Activated naive CD8-positive, alpha-beta T cell treated with anti-CD3 and anti-CD28 coated beads, Interleukin-2, amount 10 ng/mL, durations not matched to agents 7 days and 5 days (primary cell): ENCODE data around the gene CTNND2. TPM values are rescaled to one million over a fixed set of nuclear protein-coding genes. Genes with fewer than 3 reads are reported as not detected.

Experiments used
- ATAC-seq: fragments of 150-1000 bp; cut with Tn5 transposase; one replicate; pipeline ENCODE4 v1.10.0; 2021; ENCODE audit warnings: low read depth, moderate library complexity
- POLR2A ChIA-PET: fragments of 350-600 bp; sonication (Branson Sonifier 250); formaldehyde crosslinking; loops from one replicate; lab custom pipeline; 2021; ENCODE audit warnings: antibody characterized with exemption; lab: Charles Lee
- DNase-seq: peaks from one replicate; pipeline ENCODE4 v3.0.0; 2021
- H3K27ac Mint-ChIP-seq: one replicate; pipeline ENCODE4 v1.8.0; 2022; ENCODE audit warnings: mild to moderate bottlenecking, mixed read lengths
- H3K27me3 Mint-ChIP-seq: one replicate; pipeline ENCODE4 v1.8.0; 2022; ENCODE audit warnings: mild to moderate bottlenecking, moderate library complexity, mixed read lengths
- H3K36me3 Mint-ChIP-seq: one replicate; pipeline ENCODE4 v1.8.0; 2021; ENCODE audit warnings: mild to moderate bottlenecking, mixed read lengths
- H3K4me1 Mint-ChIP-seq: one replicate; pipeline ENCODE4 v1.8.0; 2021; ENCODE audit warnings: mixed read lengths
- H3K4me3 Mint-ChIP-seq: one replicate; pipeline ENCODE4 v1.8.0; 2022; ENCODE audit warnings: mild to moderate bottlenecking, moderate library complexity, mixed read lengths
- H3K9me3 Mint-ChIP-seq: one replicate; pipeline ENCODE4 v1.8.0; 2021; ENCODE audit warnings: mixed read lengths
- total RNA-seq, 2 experiments: library from RNA; stranded (reverse); gene quantifications; one replicate each; pipeline ENCODE4 v1.2.3, GENCODE V29; 2021

CTNND2 gene
- total RNA-seq, 2 experiments from 2014 or later, result not detected

GRCh38 chr5:11174591-11174990 is 729.7 kb downstream of the CTNND2 start:
- Mint-ChIP-seq H3K9me3 (no peaks in the 10 kb centered on the region), H3K27me3 (peaks cover 4% of the 10 kb centered on the region), H3K27ac (no peak overlapping the region), H3K36me3 (no peaks in the 10 kb centered on the region), H3K4me3 (no peak overlapping the region), H3K4me1 (peaks cover 6% of the 10 kb centered on the region)
- POLR2A ChIA-PET, result no interaction called here
- ATAC-seq (no peak), DNase-seq (no peak)

- peaks cover 4% of the 10 kb centered on the region for H3K27me3 Mint-ChIP-seq
- no peak overlapping the region for H3K4me3 Mint-ChIP-seq
- POLR2A ChIA-PET, result no interaction called here
- H3K4me1 Mint-ChIP-seq, result peaks cover 6% of the 10 kb centered on the region
- H3K36me3 Mint-ChIP-seq, result no peaks in the 10 kb centered on the region
- H3K27ac Mint-ChIP-seq, result no peak overlapping the region
- H3K9me3 Mint-ChIP-seq, result no peaks in the 10 kb centered on the region
- ATAC-seq (no peak), DNase-seq (no peak)
Measured at GRCh38 chr5:11172484-11172883, 731.8 kb downstream of the CTNND2 start.

GRCh38 chr5:11171236-11171635 is 733.0 kb downstream of the CTNND2 start:
- DNase-seq, result no peak
- no peak overlapping the region for H3K4me3 Mint-ChIP-seq
- H3K9me3 Mint-ChIP-seq, result no peaks in the 10 kb centered on the region
- POLR2A ChIA-PET, result no interaction called here
- peaks cover 4% of the 10 kb centered on the region for H3K27me3 Mint-ChIP-seq
- H3K27ac Mint-ChIP-seq, result no peak overlapping the region
- ATAC-seq, result no peak
- no peaks in the 10 kb centered on the region for H3K36me3 Mint-ChIP-seq
- peaks cover 6% of the 10 kb centered on the region for H3K4me1 Mint-ChIP-seq

- peaks cover 7% of the 10 kb centered on the region for H3K27me3 Mint-ChIP-seq
- POLR2A ChIA-PET, result no interaction called here
- ATAC-seq, result no peak
- H3K27ac Mint-ChIP-seq, result no peak overlapping the region
- no peaks in the 10 kb centered on the region for H3K4me1 Mint-ChIP-seq
- no peaks in the 10 kb centered on the region for H3K36me3 Mint-ChIP-seq
- no peak overlapping the region for H3K4me3 Mint-ChIP-seq
- DNase-seq, result no peak
- no peaks in the 10 kb centered on the region for H3K9me3 Mint-ChIP-seq
Measured at GRCh38 chr5:11166923-11167322, 737.3 kb downstream of the CTNND2 start.

- H3K4me3 Mint-ChIP-seq, result no peak overlapping the region
- H3K36me3 Mint-ChIP-seq, result no peaks in the 10 kb centered on the region
- no peaks in the 10 kb centered on the region for H3K4me1 Mint-ChIP-seq
- H3K9me3 Mint-ChIP-seq, result no peaks in the 10 kb centered on the region
- peaks cover 3% of the 10 kb centered on the region for H3K27me3 Mint-ChIP-seq
- POLR2A ChIA-PET, result no interaction called here
- H3K27ac Mint-ChIP-seq, result no peak overlapping the region
- no peak for ATAC-seq
- no peak for DNase-seq
Measured at GRCh38 chr5:11164531-11165294, 739.5 kb downstream of the CTNND2 start.

- Mint-ChIP-seq H3K27me3 (peaks cover 2% of the 10 kb centered on the region), H3K36me3 (no peaks in the 10 kb centered on the region), H3K27ac (no peak overlapping the region), H3K4me3 (no peak overlapping the region), H3K4me1 (peaks cover 5% of the 10 kb centered on the region), H3K9me3 (no peaks in the 10 kb centered on the region)
- POLR2A ChIA-PET, result no interaction called here
- ATAC-seq, result no peak
- DNase-seq, result no peak
Measured at GRCh38 chr5:11157132-11157531, 747.1 kb downstream of the CTNND2 start.

- Mint-ChIP-seq H3K27ac (no peak overlapping the region), H3K4me3 (no peak overlapping the region), H3K9me3 (no peaks in the 10 kb centered on the region), H3K36me3 (no peaks in the 10 kb centered on the region), H3K4me1 (peaks cover 5% of the 10 kb centered on the region), H3K27me3 (peaks cover 2% of the 10 kb centered on the region)
- ATAC-seq (no peak), DNase-seq (no peak)
- POLR2A ChIA-PET, result no interaction called here
Measured at GRCh38 chr5:11153670-11154382, 750.4 kb downstream of the CTNND2 start.

GRCh38 chr5:11152368-11152767 is 751.9 kb downstream of the CTNND2 start:
- POLR2A ChIA-PET, result no interaction called here
- H3K4me1 Mint-ChIP-seq, result peaks cover 5% of the 10 kb centered on the region
- no peak overlapping the region for H3K27ac Mint-ChIP-seq
- no peak overlapping the region for H3K4me3 Mint-ChIP-seq
- ATAC-seq (no peak), DNase-seq (no peak)
- H3K9me3 Mint-ChIP-seq, result no peaks in the 10 kb centered on the region
- peaks cover 2% of the 10 kb centered on the region for H3K27me3 Mint-ChIP-seq
- H3K36me3 Mint-ChIP-seq, result no peaks in the 10 kb centered on the region

GRCh38 chr5:11150976-11151375 is 753.3 kb downstream of the CTNND2 start:
- no peak for ATAC-seq
- Mint-ChIP-seq H3K9me3 (no peaks in the 10 kb centered on the region), H3K27ac (no peak overlapping the region), H3K4me3 (no peak overlapping the region), H3K27me3 (no peaks in the 10 kb centered on the region), H3K4me1 (no peaks in the 10 kb centered on the region), H3K36me3 (no peaks in the 10 kb centered on the region)
- DNase-seq, result no peak
- POLR2A ChIA-PET, result no interaction called here

- no peak overlapping the region for H3K4me3 Mint-ChIP-seq
- no peak overlapping the region for H3K27ac Mint-ChIP-seq
- H3K9me3 Mint-ChIP-seq, result no peaks in the 10 kb centered on the region
- H3K4me1 Mint-ChIP-seq, result no peaks in the 10 kb centered on the region
- POLR2A ChIA-PET, result no interaction called here
- ATAC-seq (no peak), DNase-seq (no peak)
- H3K36me3 Mint-ChIP-seq, result no peaks in the 10 kb centered on the region
- H3K27me3 Mint-ChIP-seq, result no peaks in the 10 kb centered on the region
Measured at GRCh38 chr5:11148810-11149539, 755.3 kb downstream of the CTNND2 start.

- no peaks in the 10 kb centered on the region for H3K27me3 Mint-ChIP-seq
- H3K27ac Mint-ChIP-seq, result no peak overlapping the region
- H3K4me1 Mint-ChIP-seq, result no peaks in the 10 kb centered on the region
- no peak for DNase-seq
- no peaks in the 10 kb centered on the region for H3K9me3 Mint-ChIP-seq
- no peak overlapping the region for H3K4me3 Mint-ChIP-seq
- no peaks in the 10 kb centered on the region for H3K36me3 Mint-ChIP-seq
- ATAC-seq, result no peak
- POLR2A ChIA-PET, result no interaction called here
Measured at GRCh38 chr5:11146171-11146570, 758.1 kb downstream of the CTNND2 start.

- H3K27me3 Mint-ChIP-seq, result no peaks in the 10 kb centered on the region
- POLR2A ChIA-PET, result no interaction called here
- H3K36me3 Mint-ChIP-seq, result no peaks in the 10 kb centered on the region
Measured at GRCh38 chr5:11143456-11144267, 760.6 kb downstream of the CTNND2 start.

GRCh38 chr5:11139217-11139865 is 764.9 kb downstream of the CTNND2 start:
- no peaks in the 10 kb centered on the region for H3K4me1 Mint-ChIP-seq
- no peaks in the 10 kb centered on the region for H3K9me3 Mint-ChIP-seq
- ATAC-seq (no peak), DNase-seq (no peak)
- no peak overlapping the region for H3K4me3 Mint-ChIP-seq
- POLR2A ChIA-PET, result no interaction called here
- no peaks in the 10 kb centered on the region for H3K36me3 Mint-ChIP-seq
- no peaks in the 10 kb centered on the region for H3K27me3 Mint-ChIP-seq
- no peak overlapping the region for H3K27ac Mint-ChIP-seq

More at GRCh38 chr5:11143456-11144267, 760.6 kb downstream of the CTNND2 start:
- H3K27ac Mint-ChIP-seq, result no peak overlapping the region
- H3K4me1 Mint-ChIP-seq, result no peaks in the 10 kb centered on the region
- ATAC-seq (no peak), DNase-seq (no peak)
- no peaks in the 10 kb centered on the region for H3K9me3 Mint-ChIP-seq
- no peak overlapping the region for H3K4me3 Mint-ChIP-seq
